ENCODE data around the gene KLHL21. TPM values are rescaled to one million over a fixed set of nuclear protein-coding genes. Genes with fewer than 3 reads are reported as not detected.
"Not testable (repeated sequence)": the region's sequence is repeated elsewhere in the genome, so short reads cannot be mapped to it uniquely, and the experiment has no call there.

KLHL21 gene, protein sequence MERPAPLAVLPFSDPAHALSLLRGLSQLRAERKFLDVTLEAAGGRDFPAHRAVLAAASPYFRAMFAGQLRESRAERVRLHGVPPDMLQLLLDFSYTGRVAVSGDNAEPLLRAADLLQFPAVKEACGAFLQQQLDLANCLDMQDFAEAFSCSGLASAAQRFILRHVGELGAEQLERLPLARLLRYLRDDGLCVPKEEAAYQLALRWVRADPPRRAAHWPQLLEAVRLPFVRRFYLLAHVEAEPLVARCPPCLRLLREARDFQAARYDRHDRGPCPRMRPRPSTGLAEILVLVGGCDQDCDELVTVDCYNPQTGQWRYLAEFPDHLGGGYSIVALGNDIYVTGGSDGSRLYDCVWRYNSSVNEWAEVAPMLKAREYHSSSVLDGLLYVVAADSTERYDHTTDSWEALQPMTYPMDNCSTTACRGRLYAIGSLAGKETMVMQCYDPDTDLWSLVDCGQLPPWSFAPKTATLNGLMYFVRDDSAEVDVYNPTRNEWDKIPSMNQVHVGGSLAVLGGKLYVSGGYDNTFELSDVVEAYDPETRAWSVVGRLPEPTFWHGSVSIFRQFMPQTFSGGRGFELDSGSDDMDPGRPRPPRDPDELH
- 10 to 100 TPM; 14.4 to 25.1 (median 18.2) TPM for total RNA-seq

DNA sequence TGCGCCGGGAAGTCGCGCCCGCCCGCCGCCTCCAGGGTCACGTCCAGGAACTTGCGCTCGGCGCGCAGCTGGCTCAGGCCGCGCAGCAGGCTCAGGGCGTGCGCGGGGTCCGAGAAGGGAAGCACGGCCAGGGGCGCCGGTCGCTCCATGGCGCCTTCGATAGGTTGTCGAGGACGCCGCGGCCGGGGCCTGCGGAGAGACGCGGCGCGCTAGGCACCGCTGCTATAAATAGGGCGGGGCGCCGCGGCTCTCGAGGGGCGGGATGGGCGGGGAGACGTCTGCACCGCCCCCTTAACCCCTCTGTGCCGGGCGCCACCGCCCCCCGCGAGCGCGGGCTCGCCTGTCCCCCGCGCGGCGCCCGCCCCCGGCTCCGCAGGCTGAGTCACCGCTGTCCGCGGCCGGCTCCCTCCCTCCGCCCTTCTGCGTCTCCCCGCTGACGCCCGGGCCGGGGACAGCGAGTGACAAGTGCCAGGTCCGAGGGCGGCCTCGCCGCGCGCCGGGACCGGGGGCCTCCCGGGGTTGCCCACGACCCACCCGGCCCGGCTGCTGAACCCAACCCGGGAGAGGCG lies at the start of gene KLHL21:
TSS of gene KLHL21 (minus strand) at position 201 of the 569 bp plus-strand sequence. CDS start at position 149, 52 bp downstream.
- H3K27me3 ChIP-seq: no peaks in the 10 kb centered on the region
- TF ChIP-seq, protein P1, sequence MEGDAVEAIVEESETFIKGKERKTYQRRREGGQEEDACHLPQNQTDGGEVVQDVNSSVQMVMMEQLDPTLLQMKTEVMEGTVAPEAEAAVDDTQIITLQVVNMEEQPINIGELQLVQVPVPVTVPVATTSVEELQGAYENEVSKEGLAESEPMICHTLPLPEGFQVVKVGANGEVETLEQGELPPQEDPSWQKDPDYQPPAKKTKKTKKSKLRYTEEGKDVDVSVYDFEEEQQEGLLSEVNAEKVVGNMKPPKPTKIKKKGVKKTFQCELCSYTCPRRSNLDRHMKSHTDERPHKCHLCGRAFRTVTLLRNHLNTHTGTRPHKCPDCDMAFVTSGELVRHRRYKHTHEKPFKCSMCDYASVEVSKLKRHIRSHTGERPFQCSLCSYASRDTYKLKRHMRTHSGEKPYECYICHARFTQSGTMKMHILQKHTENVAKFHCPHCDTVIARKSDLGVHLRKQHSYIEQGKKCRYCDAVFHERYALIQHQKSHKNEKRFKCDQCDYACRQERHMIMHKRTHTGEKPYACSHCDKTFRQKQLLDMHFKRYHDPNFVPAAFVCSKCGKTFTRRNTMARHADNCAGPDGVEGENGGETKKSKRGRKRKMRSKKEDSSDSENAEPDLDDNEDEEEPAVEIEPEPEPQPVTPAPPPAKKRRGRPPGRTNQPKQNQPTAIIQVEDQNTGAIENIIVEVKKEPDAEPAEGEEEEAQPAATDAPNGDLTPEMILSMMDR (IDR thresholded peaks at IDR 0.05): peak in 3 of 6 experiments; percentile 7 to 31 (median 27)
- peak; percentile 60 to 67 for TF ChIP-seq POLR2A (IDR thresholded peaks at IDR 0.05)
- H3K27ac ChIP-seq: peak within 1 kb of the TSS; percentile 92 to 99 (median 98)
- H3K36me3 ChIP-seq: peaks cover 0 to 12% (median 0%) of the 10 kb centered on the region in 3 donors
- peaks cover 0 to 32% (median 18%) of the 10 kb centered on the region in 4 donors for H3K4me1 ChIP-seq
- DNase-seq: peak; percentile 87 to 93 (median 93)
- H3K4me3 ChIP-seq: peak within 1 kb of the TSS; percentile 54 to 98 (median 97)
- no peaks in the 10 kb centered on the region for H3K9me3 ChIP-seq

DNA sequence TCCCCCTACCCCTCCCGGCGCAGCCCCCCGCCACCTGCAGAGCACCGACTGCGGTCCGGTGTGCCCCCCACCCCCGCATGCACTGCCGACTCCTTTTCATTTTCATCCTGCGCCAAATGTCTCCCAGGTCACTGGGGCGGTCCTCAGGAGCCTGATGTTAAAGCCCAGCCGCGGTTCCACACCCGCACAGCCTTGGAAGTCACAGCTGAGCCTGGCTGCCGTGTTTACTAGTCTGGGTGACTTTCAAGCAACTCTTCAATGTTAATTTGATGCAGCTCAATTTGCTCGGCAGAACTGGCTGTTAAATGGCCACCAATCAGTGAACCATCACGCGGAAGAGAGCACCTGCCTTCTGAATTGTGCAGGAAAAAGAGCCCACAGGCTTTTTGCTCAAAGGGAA lies 49.2 kb upstream of the KLHL21 start:
- TF ChIP-seq POLR2A (IDR thresholded peaks at IDR 0.05): no peak
- TF ChIP-seq, protein P1 (IDR thresholded peaks at IDR 0.05): no peak
- H3K9me3 ChIP-seq: no peaks in the 10 kb centered on the region
- no peak overlapping the region for H3K4me3 ChIP-seq
- H3K36me3 ChIP-seq: peaks cover 0 to 43% (median 0%) of the 10 kb centered on the region in 3 donors
- H3K27me3 ChIP-seq: no peaks in the 10 kb centered on the region
- no peak overlapping the region for H3K27ac ChIP-seq
- no peak for DNase-seq
- H3K4me1 ChIP-seq: no peaks in the 10 kb centered on the region

DNA sequence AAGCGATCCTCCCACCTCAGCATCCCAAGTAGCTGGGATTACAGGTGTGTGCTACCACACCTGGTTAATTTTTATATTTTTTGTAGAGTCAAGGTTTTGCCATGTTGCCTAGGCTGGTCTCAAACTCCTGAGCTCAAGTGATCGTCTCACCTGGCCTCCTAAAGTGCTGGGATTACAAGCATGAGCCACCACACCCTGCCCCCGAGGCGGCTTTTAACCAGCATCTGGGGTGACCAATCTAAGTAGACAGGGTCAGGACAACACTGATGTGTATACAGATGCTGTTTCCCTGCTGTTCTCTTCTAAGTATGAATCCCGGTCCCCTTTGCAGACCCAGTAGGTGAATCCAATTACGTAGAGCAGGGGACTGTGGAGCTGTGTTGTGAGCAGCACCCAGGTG lies 45.9 kb upstream of the KLHL21 start:
- H3K36me3 ChIP-seq: peaks cover 0 to 52% (median 0%) of the 10 kb centered on the region in 3 donors
- H3K27ac ChIP-seq: no peak overlapping the region
- H3K4me3 ChIP-seq: no peak overlapping the region
- no peaks in the 10 kb centered on the region for H3K27me3 ChIP-seq
- TF ChIP-seq POLR2A (IDR thresholded peaks at IDR 0.05): no peak
- TF ChIP-seq, protein P1 (IDR thresholded peaks at IDR 0.05): no peak
- H3K9me3 ChIP-seq: no peaks in the 10 kb centered on the region
- peak in 1 of 3 donors; percentile 15 for DNase-seq
- H3K4me1 ChIP-seq: no peaks in the 10 kb centered on the region

DNA sequence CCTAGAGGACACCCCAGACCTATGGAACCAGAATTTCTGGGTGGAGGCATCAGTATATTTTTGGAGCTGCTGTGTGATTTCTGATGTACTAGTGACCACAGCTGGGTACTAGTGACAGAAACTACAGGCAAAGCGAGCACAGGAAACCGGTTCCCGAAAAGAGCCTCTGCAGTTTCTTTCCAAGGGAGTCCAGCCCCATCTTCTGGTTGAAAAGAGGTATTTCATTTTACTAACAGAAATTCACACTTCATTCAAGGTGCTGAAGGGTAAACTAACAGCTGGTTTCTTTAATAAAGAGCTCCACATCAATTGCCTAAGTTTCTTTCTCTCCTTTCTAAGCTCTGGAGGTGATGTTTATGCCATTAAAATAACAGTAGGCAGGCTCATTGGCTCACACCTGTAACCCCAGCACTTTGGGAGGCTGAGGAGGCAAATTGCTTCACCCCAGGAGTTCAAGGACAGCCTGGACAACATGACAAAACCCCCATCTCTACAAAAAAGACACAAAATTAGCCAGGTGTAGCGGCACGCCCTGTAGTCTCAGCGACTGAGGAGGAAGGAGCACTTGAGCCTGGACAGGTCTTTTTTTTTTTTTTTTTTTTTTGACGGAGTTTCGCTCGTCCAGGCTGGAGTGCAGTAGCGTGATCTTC lies 44.0 kb upstream of the KLHL21 start:
- Histone ChIP-seq H3K4me1 (no peaks in the 10 kb centered on the region), H3K9me3 (no peaks in the 10 kb centered on the region), H3K27me3 (no peaks in the 10 kb centered on the region), H3K4me3 (no peak overlapping the region), H3K36me3 (peaks cover 0 to 42% (median 0%) of the 10 kb centered on the region in 3 donors), H3K27ac (no peak overlapping the region)
- no peak for DNase-seq
- no peak for TF ChIP-seq POLR2A (IDR thresholded peaks at IDR 0.05)
- TF ChIP-seq, protein P1 (IDR thresholded peaks at IDR 0.05): peak; percentile 28 to 71 (median 61)

DNA sequence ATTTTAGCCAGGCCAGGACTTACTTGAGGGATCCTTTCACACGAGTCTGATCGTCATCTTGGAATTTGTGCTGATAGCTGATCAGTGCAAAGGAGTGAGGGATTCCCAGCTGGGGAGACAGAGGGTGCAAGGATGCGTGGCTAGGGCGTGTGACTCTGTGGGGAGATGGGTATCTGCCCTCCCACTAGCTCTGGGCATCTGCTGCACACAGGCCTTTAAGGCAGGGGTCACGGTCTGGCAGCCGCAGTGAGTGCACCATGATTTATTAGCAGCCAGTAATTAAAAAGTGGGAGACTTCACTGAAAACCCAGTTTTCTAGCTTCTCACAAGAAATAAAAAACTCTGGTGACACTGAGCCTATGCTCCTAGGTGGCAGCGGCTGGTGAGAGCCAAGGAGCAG lies 42.3 kb upstream of the KLHL21 start:
- no peaks in the 10 kb centered on the region for H3K9me3 ChIP-seq
- H3K4me3 ChIP-seq: no peak overlapping the region
- no peak overlapping the region for H3K27ac ChIP-seq
- no peak for TF ChIP-seq POLR2A (IDR thresholded peaks at IDR 0.05)
- peaks cover 0 to 42% (median 0%) of the 10 kb centered on the region in 3 donors for H3K36me3 ChIP-seq
- H3K27me3 ChIP-seq: no peaks in the 10 kb centered on the region
- DNase-seq: no peak
- no peaks in the 10 kb centered on the region for H3K4me1 ChIP-seq

DNA sequence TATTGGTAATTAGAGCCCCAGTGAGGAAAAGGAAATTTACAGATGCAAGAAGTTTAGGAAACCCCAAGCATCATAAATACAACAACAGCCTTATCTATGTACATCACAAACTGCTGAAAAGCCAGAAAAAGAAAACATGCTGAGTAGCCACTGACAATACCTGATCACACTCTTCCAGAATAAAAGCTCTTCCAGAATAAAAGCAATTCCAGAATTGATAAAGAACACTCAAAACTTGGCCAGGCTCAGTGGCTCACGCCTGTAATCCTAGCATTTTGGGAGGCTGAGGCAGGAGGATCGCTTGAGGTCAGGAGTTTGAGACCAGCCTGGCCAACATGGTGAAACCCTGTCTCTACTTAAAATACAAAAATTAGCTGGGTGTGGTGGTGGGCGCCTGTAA lies 38.2 kb upstream of the KLHL21 start:
- H3K27ac ChIP-seq, H3K4me1 ChIP-seq, H3K27me3 ChIP-seq, DNase-seq, H3K4me3 ChIP-seq, H3K9me3 ChIP-seq: not testable (repeated sequence)
- H3K36me3 ChIP-seq: peaks cover 0 to 81% (median 0%) of the 10 kb centered on the region in 3 donors
